Panc1 (cell line): ENCODE data around the gene NCBP1. TPM values are rescaled to one million over a fixed set of nuclear protein-coding genes. Genes with fewer than 3 reads are reported as not detected.

Experiments
- ATAC-seq: fragments of 200-7000 bp; cut with Tn5 transposase; 2 replicates; pipeline ENCODE4 v1.9.1; 2020; ENCODE audit warnings: mild to moderate bottlenecking, moderate library complexity
- BruUV-seq: library from RNA; stranded (reverse); fragments of 400-500 nt; replicated peaks from 2 replicates; lab custom pipeline; 2021; lab: Mats Ljungman, UMichigan
- CTCF ChIA-PET: fragments of 300-600 bp; sonication (Branson Sonifier 250); formaldehyde crosslinking; loops from one replicate; lab custom pipeline; 2022; ENCODE audit warnings: antibody characterized with exemption; lab: Charles Lee
- POLR2A ChIA-PET: fragments of 300-600 bp; sonication (Branson Sonifier 250); formaldehyde crosslinking; loops from one replicate; lab custom pipeline; 2022; ENCODE audit warnings: antibody characterized with exemption; lab: Charles Lee
- DNase-seq: peaks from one replicate; pipeline ENCODE4 v3.0.0-alpha.2; 2010; ENCODE audit warnings: low read depth, low spot score
- H3K27ac ChIP-seq: 2 replicates; pipeline ENCODE4 v1.5.1; 2011; ENCODE audit warnings: mild to moderate bottlenecking, low read length, inconsistent platforms
- H3K27me3 ChIP-seq: fragments of 200-500 bp; sonication (Bioruptor generic); 2 replicates; pipeline ENCODE4 v1.6.0; 2014; ENCODE audit warnings: low read length, inconsistent platforms; ENCODE audit not compliant: control insufficient read depth, insufficient read depth
- H3K36me3 ChIP-seq: fragments of 200-500 bp; sonication (Bioruptor generic); 2 replicates; pipeline ENCODE4 v1.5.1; 2014; ENCODE audit warnings: inconsistent platforms, mild to moderate bottlenecking, low read length, moderate library complexity; ENCODE audit not compliant: control insufficient read depth, insufficient read depth
- H3K4me1 ChIP-seq: 2 replicates; pipeline ENCODE4 v1.5.1; 2011; ENCODE audit warnings: inconsistent platforms, mild to moderate bottlenecking, low read length, moderate library complexity; ENCODE audit not compliant: control insufficient read depth, insufficient read depth
- H3K4me3 ChIP-seq, 2 experiments: 2 replicates each; pipeline ENCODE4 v1.5.1; 2011 to 2012; ENCODE audit warnings: low read depth in 2 of 2, low read length in 2 of 2, mild to moderate bottlenecking in 2 of 2, inconsistent platforms in 1 of 2, moderate library complexity in 1 of 2
- H3K9me3 ChIP-seq: fragments of 200-500 bp; sonication (Bioruptor generic); 2 replicates; pipeline ENCODE4 v1.5.1; 2014; ENCODE audit warnings: low read depth, mild to moderate bottlenecking, inconsistent platforms, low read length, moderate library complexity; ENCODE audit not compliant: control insufficient read depth, insufficient read depth
- POLR2AphosphoS5 ChIP-seq: IDR thresholded peaks from 2 replicates; pipeline ENCODE4 v1.6.1; 2012; ENCODE audit warnings: mild to moderate bottlenecking, low read depth, low read length, moderate library complexity
- SIN3A ChIP-seq: IDR thresholded peaks from 2 replicates; pipeline ENCODE4 v1.6.1; 2012; ENCODE audit warnings: low read depth, mild to moderate bottlenecking, low read length, moderate library complexity, borderline replicate concordance; ENCODE audit not compliant: insufficient read depth
- TCF7L2 ChIP-seq: IDR thresholded peaks from 2 replicates; pipeline ENCODE4 v1.6.1; 2011; ENCODE audit warnings: mild to moderate bottlenecking, low read depth, low read length, inconsistent platforms
- in situ Hi-C: cut with HindIII; loops from 2 replicates; pipeline ENCODE4 v1.10.0; 2016; ENCODE audit warnings: low sequenced_read_pairs, low pct_unique_long_range_greater_than_20kb
- intact Hi-C: fragments of 100-400 bp; cut with micrococcal nuclease; formaldehyde crosslinking; loops from one replicate; pipeline ENCODE4 v1.10.0; 2022; ENCODE audit not compliant: unreplicated experiment
- total RNA-seq: library from RNA; stranded (reverse); gene quantifications from one replicate; pipeline ENCODE4 v1.2.1, GENCODE V29; 2021; ENCODE audit not compliant: unreplicated experiment
- TF ChIP-seq, protein P1 (sequence below), 2 experiments: IDR thresholded peaks; 2 replicates each; pipeline ENCODE4 v1.6.1; 2011 to 2012; ENCODE audit warnings: low read depth in 2 of 2, control low read depth in 1 of 2, low read length in 1 of 2, mild to moderate bottlenecking in 1 of 2, moderate library complexity in 1 of 2; ENCODE audit not compliant: insufficient read depth in 1 of 2
- TF ChIP-seq, protein P2 (sequence below): fragments of 450-650 bp; IDR thresholded peaks from 2 replicates; pipeline ENCODE4 v1.5.1; 2017; ENCODE audit warnings: mild to moderate bottlenecking

Gene NCBP1
- total RNA-seq, 1 experiment from 2014 or later: 30.1 TPM

DNA sequence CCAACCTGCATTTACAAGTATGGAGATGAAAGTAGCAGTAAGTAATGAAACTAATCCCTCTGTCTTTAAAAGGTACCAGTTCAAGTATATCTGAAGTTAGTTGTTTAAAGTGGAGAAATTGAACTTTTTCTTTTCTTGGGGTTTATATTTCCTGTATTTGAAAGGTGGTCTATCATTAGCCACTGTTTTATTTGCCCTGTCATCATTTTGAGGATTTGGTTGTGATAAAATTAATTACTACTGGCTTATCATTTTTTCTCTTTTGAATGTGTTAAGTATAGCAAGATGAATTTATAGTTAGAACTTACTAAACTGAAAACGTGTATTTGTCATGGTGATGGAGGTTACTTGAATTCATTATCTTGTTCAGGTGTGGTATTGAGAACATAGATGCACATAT lies 25.1 kb downstream of the NCBP1 start:
- intact Hi-C loops (no loop called here), in situ Hi-C loops (no loop called here)
- H3K9me3 ChIP-seq: no peaks in the 10 kb centered on the region
- ChIA-PET CTCF (no interaction called here), POLR2A (no interaction called here)
- H3K4me3 ChIP-seq: no peak overlapping the region
- no TSS peak for BruUV-seq
- DNase-seq: no peak
- H3K4me1 ChIP-seq: no peaks in the 10 kb centered on the region
- H3K27ac ChIP-seq: no peak overlapping the region
- TF ChIP-seq, protein P1, sequence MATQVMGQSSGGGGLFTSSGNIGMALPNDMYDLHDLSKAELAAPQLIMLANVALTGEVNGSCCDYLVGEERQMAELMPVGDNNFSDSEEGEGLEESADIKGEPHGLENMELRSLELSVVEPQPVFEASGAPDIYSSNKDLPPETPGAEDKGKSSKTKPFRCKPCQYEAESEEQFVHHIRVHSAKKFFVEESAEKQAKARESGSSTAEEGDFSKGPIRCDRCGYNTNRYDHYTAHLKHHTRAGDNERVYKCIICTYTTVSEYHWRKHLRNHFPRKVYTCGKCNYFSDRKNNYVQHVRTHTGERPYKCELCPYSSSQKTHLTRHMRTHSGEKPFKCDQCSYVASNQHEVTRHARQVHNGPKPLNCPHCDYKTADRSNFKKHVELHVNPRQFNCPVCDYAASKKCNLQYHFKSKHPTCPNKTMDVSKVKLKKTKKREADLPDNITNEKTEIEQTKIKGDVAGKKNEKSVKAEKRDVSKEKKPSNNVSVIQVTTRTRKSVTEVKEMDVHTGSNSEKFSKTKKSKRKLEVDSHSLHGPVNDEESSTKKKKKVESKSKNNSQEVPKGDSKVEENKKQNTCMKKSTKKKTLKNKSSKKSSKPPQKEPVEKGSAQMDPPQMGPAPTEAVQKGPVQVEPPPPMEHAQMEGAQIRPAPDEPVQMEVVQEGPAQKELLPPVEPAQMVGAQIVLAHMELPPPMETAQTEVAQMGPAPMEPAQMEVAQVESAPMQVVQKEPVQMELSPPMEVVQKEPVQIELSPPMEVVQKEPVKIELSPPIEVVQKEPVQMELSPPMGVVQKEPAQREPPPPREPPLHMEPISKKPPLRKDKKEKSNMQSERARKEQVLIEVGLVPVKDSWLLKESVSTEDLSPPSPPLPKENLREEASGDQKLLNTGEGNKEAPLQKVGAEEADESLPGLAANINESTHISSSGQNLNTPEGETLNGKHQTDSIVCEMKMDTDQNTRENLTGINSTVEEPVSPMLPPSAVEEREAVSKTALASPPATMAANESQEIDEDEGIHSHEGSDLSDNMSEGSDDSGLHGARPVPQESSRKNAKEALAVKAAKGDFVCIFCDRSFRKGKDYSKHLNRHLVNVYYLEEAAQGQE (IDR thresholded peaks at IDR 0.05; ENCODE audit: insufficient read depth in 1 of 2, low read depth in 2 of 2, low read length in 1 of 2): no peak
- TF ChIP-seq, protein P2, sequence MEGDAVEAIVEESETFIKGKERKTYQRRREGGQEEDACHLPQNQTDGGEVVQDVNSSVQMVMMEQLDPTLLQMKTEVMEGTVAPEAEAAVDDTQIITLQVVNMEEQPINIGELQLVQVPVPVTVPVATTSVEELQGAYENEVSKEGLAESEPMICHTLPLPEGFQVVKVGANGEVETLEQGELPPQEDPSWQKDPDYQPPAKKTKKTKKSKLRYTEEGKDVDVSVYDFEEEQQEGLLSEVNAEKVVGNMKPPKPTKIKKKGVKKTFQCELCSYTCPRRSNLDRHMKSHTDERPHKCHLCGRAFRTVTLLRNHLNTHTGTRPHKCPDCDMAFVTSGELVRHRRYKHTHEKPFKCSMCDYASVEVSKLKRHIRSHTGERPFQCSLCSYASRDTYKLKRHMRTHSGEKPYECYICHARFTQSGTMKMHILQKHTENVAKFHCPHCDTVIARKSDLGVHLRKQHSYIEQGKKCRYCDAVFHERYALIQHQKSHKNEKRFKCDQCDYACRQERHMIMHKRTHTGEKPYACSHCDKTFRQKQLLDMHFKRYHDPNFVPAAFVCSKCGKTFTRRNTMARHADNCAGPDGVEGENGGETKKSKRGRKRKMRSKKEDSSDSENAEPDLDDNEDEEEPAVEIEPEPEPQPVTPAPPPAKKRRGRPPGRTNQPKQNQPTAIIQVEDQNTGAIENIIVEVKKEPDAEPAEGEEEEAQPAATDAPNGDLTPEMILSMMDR: no peak
- TF ChIP-seq TCF7L2 (no peak), POLR2AphosphoS5 (no peak), SIN3A (no peak)
- peaks cover 26% of the 10 kb centered on the region for H3K36me3 ChIP-seq
- ATAC-seq: no peak
- H3K27me3 ChIP-seq: no peaks in the 10 kb centered on the region

DNA sequence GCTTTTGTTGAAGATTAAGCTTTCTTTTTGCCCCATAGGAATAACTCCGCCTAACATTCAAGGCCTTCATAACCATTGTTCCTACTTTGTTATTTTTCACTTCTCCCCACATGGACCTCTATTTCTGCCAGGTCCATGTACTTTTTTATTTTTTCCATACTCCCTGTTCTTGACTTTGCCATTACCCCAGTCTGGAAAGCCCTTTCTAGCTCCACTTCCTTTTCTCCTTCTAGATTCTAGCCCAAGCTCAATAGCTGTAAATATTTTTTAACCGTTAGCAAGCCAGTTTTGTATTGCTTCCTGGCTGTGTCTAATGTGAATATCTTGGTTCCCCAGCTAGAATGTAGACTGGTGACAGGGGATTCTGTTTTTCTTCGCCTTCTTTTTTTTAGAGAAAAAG lies 26.1 kb downstream of the NCBP1 start:
- BruUV-seq: no TSS peak
- Histone ChIP-seq H3K36me3 (peaks cover 26% of the 10 kb centered on the region), H3K4me1 (no peaks in the 10 kb centered on the region), H3K27ac (no peak overlapping the region), H3K27me3 (no peaks in the 10 kb centered on the region), H3K4me3 (no peak overlapping the region), H3K9me3 (no peaks in the 10 kb centered on the region)
- in situ Hi-C loops: no loop called here
- no peak for TF ChIP-seq SIN3A
- TF ChIP-seq POLR2AphosphoS5: no peak
- TF ChIP-seq TCF7L2: no peak
- TF ChIP-seq, protein P1 (IDR thresholded peaks at IDR 0.05; ENCODE audit: insufficient read depth in 1 of 2, low read depth in 2 of 2, low read length in 1 of 2): no peak
- TF ChIP-seq, protein P2: no peak
- CTCF ChIA-PET: no interaction called here
- intact Hi-C loops: no loop called here
- POLR2A ChIA-PET: no interaction called here
- no peak for DNase-seq
- no peak for ATAC-seq
